Esophagus squamous epithelium (tissue), 5 donors: ENCODE measurements around the gene RGS12. TPM values are rescaled to one million over a fixed set of nuclear protein-coding genes. Genes with fewer than 3 reads are reported as not detected.

Experiments
- DNase-seq: peaks from one replicate; lab custom pipeline; 2025; lab: John Stamatoyannopoulos, UW
- H3K27ac ChIP-seq, 4 donors: fragments of 200-600 bp; sonication (generic); one replicate each; pipeline ENCODE4 v1.5.1; 2016 to 2019; ENCODE audit warnings: mild to moderate bottlenecking in 1 of 4
- H3K27me3 ChIP-seq, 4 donors: fragments of 200-600 bp; sonication (generic); 1 replicate in 3 of 4; 2 replicates in 1 of 4; pipeline versions ENCODE4 v1.5.1 to v1.6.0; 2017 to 2021; ENCODE audit warnings: antibody characterized with exemption in 1 of 4
- H3K36me3 ChIP-seq, 3 donors: fragments of 200-600 bp; sonication (generic); one replicate each; pipeline ENCODE4 v1.5.1; 2016 to 2019
- H3K4me1 ChIP-seq, 3 donors: fragments of 200-600 bp; sonication (generic); one replicate each; pipeline ENCODE4 v1.5.1; 2017 to 2019
- H3K4me3 ChIP-seq, 4 donors: fragments of 200-600 bp; sonication (generic); 1 replicate in 3 of 4; 2 replicates in 1 of 4; pipeline ENCODE4 v1.5.1; 2016 to 2019; ENCODE audit warnings: mild to moderate bottlenecking in 2 of 4, moderate library complexity in 1 of 4
- H3K9me3 ChIP-seq, 3 donors: fragments of 200-600 bp; sonication (generic); one replicate each; pipeline ENCODE4 v1.5.1; 2016 to 2019
- POLR2A ChIP-seq, 4 donors: fragments of 450-650 bp; IDR thresholded peaks; one replicate each; pipeline ENCODE4 v1.6.1; 2017; ENCODE audit warnings: antibody characterized with exemption in 4 of 4, mild to moderate bottlenecking in 4 of 4, moderate library complexity in 3 of 4
- WGBS, 2 donors: methylation state at CpG; one replicate each; pipeline ENCODE4 v1.1.5; 2018; 5-methylcytosine and 5-hydroxymethylcytosine counted together
- intact Hi-C: fragments of 100-400 bp; cut with DNase I; formaldehyde crosslinking; loops from one replicate; pipeline ENCODE4 v1.15.0; 2022
- total RNA-seq, 4 donors: library from RNA; depleted of rRNA; stranded (reverse); fragments of >200 nt; gene quantifications; one replicate each; pipeline ENCODE4 v1.1.0, GENCODE V29; 2016
- TF ChIP-seq, protein P1 (sequence below), 6 experiments: fragments of 450-650 bp in 4 of 6; fragments of 200-600 bp in 2 of 6; sonication (generic) in 2 of 6; IDR thresholded peaks; one replicate each; pipeline ENCODE4 v1.5.1; 2016 to 2019; ENCODE audit warnings: antibody characterized with exemption in 6 of 6, mild to moderate bottlenecking in 4 of 6, moderate library complexity in 4 of 6
- donor health status: DM: yes; HTN: yes; CAD: no.

RGS12 gene
- total RNA-seq, 4 donors from 2014 or later, result 39.0 to 74.7 (median 69.9) TPM

DNA sequence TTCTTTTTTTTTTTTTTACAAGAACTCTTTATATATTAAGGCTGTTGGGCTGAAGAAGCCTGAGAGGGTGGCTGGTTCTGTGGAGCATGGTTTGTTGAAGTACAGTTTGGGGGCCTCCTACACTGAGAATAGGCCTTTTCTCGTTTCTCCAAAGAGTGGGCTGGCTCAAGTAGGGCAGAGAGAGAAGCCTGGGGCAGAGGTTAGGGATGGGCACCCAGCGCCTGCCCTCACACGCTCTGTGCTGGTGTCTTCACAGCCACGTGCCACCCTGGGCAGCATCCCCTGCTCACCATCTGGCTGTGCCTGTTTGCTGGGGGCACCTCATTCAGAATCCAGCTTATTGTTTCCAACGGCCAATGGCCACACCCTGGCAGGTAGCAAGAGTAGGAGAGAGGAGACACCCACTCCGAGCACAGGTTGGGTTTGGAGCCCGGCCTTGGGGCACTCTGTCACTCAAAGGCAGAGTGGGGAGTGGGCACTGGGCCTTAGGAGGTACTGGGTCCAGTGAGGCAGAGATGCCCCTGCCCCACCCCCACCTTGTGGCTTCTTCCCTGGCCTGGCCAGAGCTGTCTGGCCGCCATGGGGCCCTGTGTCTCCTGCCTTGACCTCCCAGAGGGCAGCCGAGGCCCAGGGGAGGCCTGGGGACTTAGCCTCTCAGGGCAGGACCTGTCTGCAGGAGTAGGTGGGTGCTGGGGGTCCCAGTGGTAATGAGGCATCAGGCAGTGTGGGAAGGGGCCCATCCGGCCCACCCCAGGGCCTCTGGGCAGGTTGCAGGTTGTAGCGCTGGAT is 40.9 kb upstream of the RGS12 start:
- H3K9me3 ChIP-seq, result no peaks in the 10 kb centered on the region
- H3K27me3 ChIP-seq, result no peaks in the 10 kb centered on the region
- peaks cover 0 to 9% (median 0%) of the 10 kb centered on the region in 3 donors for H3K4me1 ChIP-seq
- intact Hi-C loops, result no loop called here
- no peak overlapping the region for H3K4me3 ChIP-seq
- no peak for TF ChIP-seq POLR2A (IDR thresholded peaks at IDR 0.05)
- TF ChIP-seq, protein P1, sequence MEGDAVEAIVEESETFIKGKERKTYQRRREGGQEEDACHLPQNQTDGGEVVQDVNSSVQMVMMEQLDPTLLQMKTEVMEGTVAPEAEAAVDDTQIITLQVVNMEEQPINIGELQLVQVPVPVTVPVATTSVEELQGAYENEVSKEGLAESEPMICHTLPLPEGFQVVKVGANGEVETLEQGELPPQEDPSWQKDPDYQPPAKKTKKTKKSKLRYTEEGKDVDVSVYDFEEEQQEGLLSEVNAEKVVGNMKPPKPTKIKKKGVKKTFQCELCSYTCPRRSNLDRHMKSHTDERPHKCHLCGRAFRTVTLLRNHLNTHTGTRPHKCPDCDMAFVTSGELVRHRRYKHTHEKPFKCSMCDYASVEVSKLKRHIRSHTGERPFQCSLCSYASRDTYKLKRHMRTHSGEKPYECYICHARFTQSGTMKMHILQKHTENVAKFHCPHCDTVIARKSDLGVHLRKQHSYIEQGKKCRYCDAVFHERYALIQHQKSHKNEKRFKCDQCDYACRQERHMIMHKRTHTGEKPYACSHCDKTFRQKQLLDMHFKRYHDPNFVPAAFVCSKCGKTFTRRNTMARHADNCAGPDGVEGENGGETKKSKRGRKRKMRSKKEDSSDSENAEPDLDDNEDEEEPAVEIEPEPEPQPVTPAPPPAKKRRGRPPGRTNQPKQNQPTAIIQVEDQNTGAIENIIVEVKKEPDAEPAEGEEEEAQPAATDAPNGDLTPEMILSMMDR (IDR thresholded peaks at IDR 0.05), result no peak
- peaks cover 0 to 17% (median 0%) of the 10 kb centered on the region in 3 donors for H3K36me3 ChIP-seq
- no peak overlapping the region for H3K27ac ChIP-seq
- 64 to 72% methylated on average over 3 to 6 of the region's 11 CpGs for WGBS, 2 donors
- no peak for DNase-seq

DNA sequence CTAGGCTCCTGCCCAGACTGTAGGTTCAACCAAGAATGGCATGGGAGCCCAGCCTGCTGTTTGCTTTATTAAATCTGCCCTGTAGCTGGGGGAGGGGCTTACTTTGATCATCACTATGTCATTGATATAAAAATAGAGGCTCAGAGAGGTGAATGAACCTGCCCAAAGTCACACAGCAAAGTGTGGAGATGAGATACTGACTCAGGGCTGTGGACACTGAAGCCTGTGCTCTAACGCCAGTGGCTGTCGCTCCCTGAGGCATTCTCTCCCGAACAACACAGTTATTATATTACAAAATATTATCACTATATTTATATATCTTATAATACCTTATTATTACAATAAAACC is 40.4 kb upstream of the RGS12 start:
- DNase-seq, result no peak
- no peaks in the 10 kb centered on the region for H3K27me3 ChIP-seq
- H3K4me1 ChIP-seq, result peaks cover 0 to 15% (median 0%) of the 10 kb centered on the region in 3 donors
- no peak overlapping the region for H3K27ac ChIP-seq
- H3K9me3 ChIP-seq, result no peaks in the 10 kb centered on the region
- WGBS, 2 donors, result 90 to 91% methylated on average over 3 of the region's 3 CpGs
- intact Hi-C loops, result no loop called here
- peaks cover 0 to 17% (median 0%) of the 10 kb centered on the region in 3 donors for H3K36me3 ChIP-seq
- no peak for TF ChIP-seq POLR2A (IDR thresholded peaks at IDR 0.05)
- TF ChIP-seq, protein P1 (IDR thresholded peaks at IDR 0.05), result no peak
- H3K4me3 ChIP-seq, result no peak overlapping the region

DNA sequence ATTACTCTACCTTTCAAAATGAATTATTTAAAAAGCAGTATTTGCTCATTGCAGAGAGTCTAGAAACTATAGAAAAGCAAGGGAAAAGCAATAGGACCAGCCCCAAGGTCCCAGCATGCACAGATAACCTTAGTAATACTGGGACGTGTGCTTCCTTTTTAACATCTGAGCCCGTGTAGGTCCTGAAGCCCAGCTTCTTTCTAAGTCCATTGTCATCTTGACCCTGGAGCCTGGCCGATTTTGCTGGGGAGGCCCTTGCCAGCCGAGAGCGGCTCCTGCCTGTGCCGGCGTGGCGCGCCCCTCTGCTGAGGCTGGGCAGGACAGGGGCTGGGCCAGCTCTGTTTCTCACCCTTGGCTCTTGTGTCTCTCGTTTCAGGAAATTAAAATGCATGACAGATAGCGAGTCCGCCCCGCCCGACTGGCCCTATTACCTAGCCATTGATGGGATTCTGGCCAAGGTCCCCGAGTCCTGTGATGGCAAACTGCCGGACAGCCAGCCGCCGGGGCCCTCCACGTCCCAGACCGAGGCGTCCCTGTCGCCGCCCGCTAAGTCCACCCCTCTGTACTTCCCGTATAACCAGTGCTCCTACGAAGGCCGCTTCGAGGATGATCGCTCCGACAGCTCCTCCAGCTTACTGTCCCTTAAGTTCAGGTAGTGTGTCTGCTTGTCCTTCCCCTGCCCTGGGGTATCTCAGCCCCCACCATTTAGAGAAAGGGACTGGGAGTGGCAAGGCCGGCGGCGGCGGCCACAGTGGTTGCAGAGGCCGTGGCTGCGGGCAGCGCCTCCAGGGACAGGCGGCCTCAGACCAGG is 39.8 kb upstream of the RGS12 start:
- no peaks in the 10 kb centered on the region for H3K9me3 ChIP-seq
- WGBS, 2 donors, result 85 to 95% methylated on average over 15 to 19 of the region's 38 CpGs
- no peaks in the 10 kb centered on the region for H3K27me3 ChIP-seq
- intact Hi-C loops, result no loop called here
- no peak for TF ChIP-seq POLR2A (IDR thresholded peaks at IDR 0.05)
- TF ChIP-seq, protein P1 (IDR thresholded peaks at IDR 0.05), result no peak
- H3K36me3 ChIP-seq, result peaks cover 0 to 17% (median 0%) of the 10 kb centered on the region in 3 donors
- peaks cover 0 to 21% (median 0%) of the 10 kb centered on the region in 3 donors for H3K4me1 ChIP-seq
- H3K27ac ChIP-seq, result no peak overlapping the region
- no peak overlapping the region for H3K4me3 ChIP-seq
- no peak for DNase-seq

DNA sequence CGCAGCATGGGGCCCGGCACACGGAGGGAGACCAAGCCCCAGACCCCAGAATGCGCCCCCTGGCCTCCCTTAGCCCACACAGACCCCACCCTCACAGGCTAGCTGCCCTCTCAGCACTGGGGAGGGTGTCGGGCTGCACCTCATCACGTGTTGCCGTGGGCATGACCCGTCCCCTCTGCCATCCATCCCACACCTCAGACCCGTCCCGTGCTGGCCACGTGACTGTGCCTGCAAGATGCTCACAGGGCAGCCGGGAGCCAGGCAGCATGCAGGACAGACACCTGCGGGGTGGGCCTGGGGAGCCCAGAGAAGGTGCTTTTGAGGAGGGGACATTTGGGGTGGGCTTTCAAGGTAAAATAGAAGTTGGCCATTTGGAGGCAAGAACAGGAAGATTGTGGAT is 39.0 kb upstream of the RGS12 start:
- no peak for DNase-seq
- Histone ChIP-seq H3K27ac (no peak overlapping the region), H3K4me3 (no peak overlapping the region), H3K36me3 (peaks cover 0 to 17% (median 0%) of the 10 kb centered on the region in 3 donors), H3K27me3 (no peaks in the 10 kb centered on the region), H3K9me3 (no peaks in the 10 kb centered on the region), H3K4me1 (peaks cover 0 to 21% (median 0%) of the 10 kb centered on the region in 3 donors)
- intact Hi-C loops, result no loop called here
- no peak for TF ChIP-seq POLR2A (IDR thresholded peaks at IDR 0.05)
- TF ChIP-seq, protein P1 (IDR thresholded peaks at IDR 0.05), result no peak
- 90 to 100% methylated on average over 2 to 6 of the region's 13 CpGs for whole genome bisulfite sequencing, 2 donors
